HG03103 (cell line): Measurements from ENCODE around the gene KCNN1.

Experiments used
- ATAC-seq: cut with Tn5 transposase; IDR thresholded peaks from one replicate; pipeline ENCODE4 v1.9.1; 2021; ENCODE audit warnings: low read depth; ENCODE audit not compliant: unreplicated experiment

KCNN1 gene

GRCh38 chr19:17946965-17947784 lies 19.7 kb upstream of the KCNN1 start:
- peak; percentile 22 for ATAC-seq

DNA sequence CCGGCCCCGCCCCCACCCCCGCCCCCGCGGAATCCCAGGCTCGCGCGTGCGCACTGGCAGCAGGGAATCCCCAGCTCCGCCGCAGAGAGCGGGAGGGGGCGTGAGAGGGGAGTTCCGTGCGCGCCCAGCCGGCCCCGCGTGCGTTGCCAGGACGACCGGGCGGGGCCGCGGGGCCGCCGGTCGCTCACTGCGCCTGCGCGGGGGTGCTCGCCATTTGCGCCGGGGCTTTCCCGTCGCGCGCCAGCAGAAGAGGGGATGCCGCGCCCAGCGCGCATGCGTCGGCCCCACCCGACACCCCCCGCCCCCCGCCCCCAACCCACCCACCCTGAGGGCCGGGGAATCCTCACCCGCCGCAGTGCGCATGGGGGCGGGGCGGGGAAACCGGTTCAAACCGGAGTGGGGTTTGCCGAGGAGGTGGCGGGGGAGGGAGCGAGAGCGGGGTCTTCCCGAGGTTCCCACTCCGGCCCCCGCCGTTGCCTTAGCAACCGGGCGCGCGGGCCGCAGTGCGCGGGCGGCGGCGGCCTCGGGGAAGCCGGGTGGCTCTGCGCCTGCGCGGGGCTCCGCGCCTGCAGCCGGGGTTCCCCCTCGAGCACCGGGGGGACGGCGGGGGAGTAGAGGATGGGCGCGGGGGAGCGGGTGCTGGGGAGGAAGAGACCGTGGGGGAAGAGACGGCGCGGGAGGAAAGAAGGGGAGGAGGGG lies 18.9 kb upstream of the KCNN1 start:
- peak; percentile 42 for ATAC-seq

DNA sequence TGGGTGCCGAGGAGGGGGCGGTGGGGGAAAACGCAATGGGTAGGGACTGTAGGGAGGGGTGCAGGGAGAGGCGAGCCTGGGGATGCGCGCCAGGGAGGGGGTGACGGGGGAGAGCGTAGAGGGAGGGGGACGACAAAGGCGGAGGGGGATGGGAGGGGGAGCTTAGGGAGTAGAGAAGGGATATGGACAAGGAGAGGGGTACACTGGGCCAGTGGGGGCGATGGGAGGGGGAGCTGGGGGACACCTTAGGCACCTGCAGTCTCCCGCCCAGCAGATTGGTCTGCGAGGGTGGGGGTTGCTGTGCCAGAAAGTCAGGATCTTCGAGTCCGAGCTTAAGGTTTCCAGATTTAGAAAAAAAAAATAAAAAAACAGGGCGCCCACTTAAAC lies 18.4 kb upstream of the KCNN1 start:
- no peak for ATAC-seq

DNA sequence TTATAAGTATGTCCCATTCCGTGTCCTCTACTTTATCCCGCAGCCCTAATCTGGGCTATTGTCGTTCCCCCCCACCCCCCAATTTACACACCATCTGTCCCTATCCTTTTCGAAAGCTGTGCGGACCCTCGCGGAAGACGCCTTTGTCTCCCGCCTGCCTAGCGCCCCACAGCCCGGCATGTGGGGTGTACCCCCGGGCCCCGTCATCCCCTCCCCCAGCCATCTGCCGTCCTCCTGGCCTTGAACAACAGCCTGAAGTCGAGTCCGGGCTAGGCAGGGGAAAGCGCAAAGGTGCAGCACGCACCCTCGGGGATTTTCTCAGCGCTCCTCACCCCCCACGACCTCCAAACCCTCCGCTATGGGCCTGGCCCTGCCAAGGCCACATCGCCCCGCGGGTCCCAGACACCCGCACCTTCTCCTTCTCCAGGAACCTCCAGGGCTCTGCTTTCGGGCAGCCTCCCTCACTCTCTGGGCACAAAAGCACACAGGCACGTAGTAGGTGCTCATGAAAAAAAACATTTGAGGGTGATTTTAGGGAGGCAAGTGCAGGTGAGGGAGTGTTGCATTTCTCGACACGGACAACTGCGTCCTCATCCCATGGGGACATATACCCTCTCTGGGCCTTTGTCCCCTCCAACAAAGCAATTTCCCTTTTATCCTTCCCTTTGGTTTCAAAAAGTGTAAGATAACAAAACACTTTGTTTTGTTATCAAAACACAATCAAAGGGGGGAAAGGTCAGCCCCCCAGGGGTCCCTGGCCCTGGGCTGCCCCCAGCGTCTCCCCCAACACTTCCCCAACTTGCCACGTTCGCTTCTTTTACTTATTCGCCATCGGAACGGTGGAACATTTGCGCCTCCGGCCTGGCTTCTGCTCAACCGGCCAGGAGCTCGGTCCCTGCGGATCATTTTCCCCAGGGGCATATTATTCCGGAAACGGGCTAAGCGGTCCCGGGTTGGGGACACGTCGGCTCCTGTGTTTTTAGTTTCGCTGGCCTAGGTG lies 17.7 kb upstream of the KCNN1 start:
- no peak for ATAC-seq

DNA sequence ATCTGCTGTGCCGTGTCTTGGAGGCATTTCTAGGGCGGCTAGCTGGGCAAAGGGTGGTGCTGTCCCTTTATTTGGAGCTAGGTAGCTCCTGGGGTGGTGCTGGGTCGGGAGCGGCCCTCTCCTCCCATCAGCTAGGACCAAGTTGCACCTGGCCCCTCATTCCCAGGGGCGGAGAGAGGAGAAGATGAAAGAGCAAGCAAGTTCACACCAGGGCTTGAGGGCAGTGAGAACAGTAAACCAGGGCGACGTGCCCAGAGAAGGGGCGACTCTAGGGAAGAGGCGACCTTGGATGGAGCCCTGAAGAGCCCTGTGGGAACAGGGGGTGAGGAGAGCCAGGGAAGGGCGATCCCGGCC lies 17.0 kb upstream of the KCNN1 start:
- no peak for ATAC-seq

DNA sequence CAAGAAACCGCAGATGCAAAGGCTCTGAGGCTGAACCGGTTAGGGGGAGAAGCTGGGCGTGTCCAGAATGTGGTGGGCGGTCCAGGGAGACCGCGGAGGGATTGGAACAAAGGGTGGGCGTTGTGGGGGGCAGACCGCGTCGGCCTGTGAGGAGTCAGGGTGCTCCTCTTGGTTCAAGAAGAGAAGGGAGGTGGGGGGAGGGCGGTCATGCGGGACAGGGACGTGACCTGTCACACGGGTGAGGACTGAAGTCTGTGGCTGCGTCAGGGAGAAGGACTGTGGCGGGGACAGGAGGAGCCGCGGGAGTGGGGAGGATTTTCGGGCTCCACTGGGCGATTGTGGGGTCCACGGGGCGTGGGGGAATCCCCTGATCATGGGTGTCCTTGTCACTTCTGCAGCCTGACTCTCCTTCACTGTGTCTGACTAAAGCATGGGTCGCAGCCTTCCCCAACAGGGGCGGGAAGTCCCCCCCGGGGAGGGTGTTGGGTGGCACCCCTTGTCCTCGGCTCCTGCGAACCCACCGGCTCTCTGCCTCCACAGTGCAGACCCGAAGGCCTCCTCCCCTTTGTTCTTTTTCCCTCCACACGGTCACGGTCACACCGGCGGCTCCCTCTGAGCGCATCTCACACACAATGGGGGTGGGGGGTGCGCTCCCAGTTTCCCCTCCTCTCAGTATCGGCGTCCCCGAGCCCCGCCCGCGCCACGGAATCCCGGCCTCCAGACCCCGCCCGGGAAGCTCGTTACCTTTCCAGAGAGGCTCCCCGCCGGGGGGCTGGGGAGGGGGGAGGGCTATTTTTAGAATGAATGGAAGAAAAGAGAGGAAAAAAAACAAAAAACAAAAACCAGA lies 16.4 kb upstream of the KCNN1 start:
- ATAC-seq: no peak

DNA sequence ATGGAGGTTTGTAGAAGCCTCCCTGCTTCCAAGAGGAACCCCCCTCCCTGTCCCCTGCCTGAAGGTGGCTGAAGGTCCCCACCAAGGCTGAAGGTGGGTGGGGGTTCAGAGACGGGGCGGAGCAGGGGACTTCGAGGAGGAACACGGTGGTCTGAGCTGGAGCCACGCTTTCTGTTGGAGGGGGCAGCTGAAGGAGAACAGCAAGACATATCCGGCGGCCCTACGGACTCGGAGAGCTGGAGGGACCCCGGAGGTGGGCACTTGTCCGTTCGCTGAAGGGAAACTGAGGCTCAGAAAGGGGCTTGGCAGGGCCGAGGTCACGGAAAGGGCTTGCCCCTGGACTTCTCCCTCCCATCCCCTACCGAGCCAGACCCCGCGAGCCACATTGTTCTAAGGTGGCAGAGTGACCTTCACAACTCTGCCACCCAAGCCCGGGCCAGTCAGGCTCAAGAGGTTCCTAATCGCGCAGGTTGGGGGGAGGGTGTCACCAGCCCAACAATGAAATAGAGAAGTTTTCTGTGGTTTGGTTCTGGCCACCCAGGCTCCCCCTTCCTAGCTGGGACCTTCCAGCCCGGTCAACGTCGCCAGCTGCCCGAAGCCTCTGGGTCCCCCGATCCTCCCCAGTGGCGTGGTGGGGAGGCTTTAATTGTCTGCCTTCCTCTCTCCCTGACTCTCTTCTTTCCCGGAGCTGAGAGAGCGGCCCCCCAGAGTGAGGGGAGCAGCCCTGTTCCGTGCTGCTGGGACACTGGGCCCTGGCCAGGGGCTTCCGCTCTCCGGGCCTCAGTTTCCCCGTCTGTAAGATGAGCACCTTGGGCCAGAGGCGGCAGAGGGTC lies 15.5 kb upstream of the KCNN1 start:
- no peak for ATAC-seq

DNA sequence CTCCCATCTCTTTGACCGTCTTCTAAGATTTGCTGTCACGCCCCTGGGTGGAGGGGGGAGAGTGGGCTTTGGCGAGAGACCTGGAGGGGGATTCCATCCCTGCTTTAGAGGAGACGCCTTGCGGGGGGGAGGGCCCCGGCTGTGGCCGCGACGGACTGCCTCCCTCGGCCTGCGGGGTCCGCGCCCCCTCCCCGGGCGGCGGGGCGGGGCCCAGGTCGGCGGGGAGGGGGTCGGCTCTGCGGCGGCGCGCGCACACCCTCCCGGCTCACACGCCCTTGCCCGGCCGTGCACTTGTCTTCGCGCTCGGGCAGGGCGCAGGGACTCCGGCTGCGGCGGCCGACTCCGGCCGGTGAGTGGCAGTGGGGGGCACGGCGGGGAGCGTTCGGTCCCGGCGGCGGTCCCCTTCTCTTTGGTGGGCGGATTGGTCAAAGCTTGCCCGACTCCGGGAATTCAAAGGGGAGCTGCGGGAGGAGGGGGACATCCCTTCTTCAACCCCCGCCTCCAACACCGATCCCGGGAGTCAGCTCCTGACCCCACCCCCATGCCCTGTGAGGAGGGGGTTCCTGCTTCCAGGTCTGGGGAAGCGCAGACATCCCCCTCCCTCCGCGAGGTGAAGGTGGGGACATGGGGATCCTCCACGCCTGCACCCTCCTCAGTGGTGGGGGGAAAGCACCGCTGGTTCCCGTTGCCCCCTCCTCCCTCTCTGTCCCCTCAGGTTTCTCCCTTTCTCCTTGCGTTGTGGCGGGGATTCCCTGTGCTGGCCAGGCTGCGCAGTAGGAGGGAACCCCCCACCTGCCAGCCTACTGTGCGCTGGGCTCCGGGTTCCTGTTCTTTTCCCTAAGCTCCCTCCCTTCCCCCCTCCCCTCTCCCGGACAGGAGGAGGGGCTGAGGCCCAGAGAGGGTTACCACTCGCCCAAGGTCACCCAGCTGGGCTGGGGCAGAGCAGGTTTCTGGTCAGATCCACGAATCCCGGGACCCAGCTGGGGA lies 14.6 kb upstream of the KCNN1 start:
- ATAC-seq: no peak

GRCh38 chr19:17953316-17953801 lies 13.5 kb upstream of the KCNN1 start:
- ATAC-seq: no peak

DNA sequence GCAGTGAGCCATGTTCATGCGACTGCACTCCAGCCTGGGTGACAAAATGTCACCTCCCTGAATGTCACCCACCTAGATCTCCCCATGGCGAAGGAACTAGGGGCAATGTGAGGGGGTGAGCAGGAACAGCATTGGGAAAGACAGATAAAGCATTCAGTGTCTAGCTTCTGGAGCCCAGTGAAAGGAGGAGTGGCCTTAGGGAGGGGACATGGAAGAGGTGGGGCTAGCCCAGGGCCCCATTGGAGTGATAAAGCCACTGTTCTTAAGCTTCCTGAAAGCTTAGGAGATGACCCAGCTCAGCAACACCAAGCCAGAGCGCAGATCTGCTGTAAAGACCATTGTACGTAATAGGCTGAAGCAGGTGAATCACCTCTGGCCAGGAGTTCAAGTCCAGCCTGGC lies 13.0 kb upstream of the KCNN1 start:
- ATAC-seq: no peak

- ATAC-seq: no peak
Measured at GRCh38 chr19:17954401-17954800, 12.5 kb upstream of the KCNN1 start.

DNA sequence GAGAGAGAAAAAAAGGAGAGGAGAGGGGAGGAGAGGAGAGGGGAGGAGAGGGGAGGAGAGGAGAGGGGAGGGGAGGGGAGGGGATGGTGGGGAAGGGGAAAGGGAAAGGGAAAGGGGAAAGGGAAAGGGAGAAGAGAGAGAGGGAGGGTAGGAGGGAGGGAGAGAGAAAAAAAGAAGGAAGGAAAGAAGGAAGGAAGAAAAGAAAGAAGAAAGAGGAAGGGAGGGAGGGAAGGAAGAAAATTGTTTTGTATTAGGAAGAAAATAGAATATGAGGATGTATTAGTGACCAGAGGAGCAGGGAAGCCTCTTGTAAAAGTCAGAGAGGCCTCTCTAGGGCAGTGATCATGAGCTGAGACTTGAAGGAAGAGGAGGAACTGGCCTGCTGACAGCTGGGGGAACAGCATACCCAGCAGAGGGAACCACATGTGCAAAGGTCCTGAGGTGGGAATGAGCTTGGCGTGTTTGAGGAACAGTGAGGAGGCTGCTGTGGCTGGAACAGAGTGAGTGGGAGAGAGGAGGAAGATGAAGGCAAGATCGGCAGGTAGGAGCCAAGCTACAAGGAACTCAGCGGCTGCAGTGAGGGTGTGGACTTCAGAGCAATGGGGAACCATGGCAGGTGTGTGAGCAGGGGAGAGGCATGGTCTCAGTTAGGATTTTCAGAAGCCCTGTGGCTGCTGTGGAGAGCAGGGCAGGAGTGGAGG lies 9.6 kb upstream of the KCNN1 start:
- ATAC-seq: no peak

DNA sequence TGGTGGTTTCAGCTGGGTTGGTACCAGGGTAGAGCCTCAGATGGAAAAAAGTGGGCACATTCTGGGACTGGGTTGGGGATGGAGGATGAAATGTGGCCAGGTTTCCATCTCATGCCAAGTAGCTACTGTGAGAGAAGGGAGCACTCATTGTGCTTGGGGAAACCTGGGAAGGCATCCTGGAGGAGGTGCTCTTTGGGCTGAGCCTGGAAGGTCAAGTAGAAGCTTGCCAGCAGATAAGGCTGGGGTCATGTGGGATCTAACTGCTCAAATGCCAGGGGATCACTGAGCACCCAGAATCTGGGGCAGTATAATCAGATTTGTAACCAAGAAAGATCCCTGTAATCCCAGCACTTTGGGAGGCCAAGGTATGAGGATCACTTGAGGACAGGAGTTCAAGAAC lies 9.0 kb upstream of the KCNN1 start:
- no peak for ATAC-seq

- ATAC-seq: no peak
Measured at GRCh38 chr19:17963936-17964691, 2.8 kb upstream of the KCNN1 start.

- no peak for ATAC-seq
Measured at GRCh38 chr19:17965370-17966128, 1.4 kb upstream of the KCNN1 start.

DNA sequence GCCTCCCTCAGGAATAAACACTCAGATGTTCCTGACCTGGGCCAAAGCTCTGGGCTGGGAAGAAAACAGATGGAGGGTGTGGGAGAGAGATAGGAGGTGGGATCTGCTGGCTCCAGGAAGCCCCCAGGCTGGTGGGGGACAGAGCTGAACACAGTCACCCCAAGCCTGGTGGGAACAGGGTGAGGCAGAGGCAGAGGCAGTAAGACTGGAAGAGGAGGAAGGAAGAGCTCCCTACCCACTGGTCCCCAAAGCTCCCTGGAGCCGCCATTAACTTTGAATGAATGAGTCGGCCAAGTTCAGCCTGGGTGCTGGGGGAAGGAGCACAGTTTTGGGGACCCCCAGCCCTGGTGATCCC lies 801 bp upstream of the KCNN1 start:
- no peak for ATAC-seq
